Glomerular endothelial cell (primary cell): ENCODE results near the gene TIMMDC1. TPM values are rescaled to one million over a fixed set of nuclear protein-coding genes. Genes with fewer than 3 reads are reported as not detected.
"Not testable (repeated sequence)": the region's sequence is repeated elsewhere in the genome, so short reads cannot be mapped to it uniquely, and the experiment has no call there.

Experiments used
- DNase-seq: peaks from one replicate; pipeline ENCODE4 v3.0.0-alpha.2; 2011; ENCODE audit warnings: low read depth, low spot score; ENCODE audit errors: extremely low read depth
- total RNA-seq: library from RNA; depleted of rRNA; stranded (reverse); fragments of >200 nt; gene quantifications from 2 replicates; pipeline ENCODE4 v1.2.3, GENCODE V29; 2015

The TIMMDC1 gene
- total RNA-seq, 1 donor from 2014 or later = 50.1 TPM

DNA sequence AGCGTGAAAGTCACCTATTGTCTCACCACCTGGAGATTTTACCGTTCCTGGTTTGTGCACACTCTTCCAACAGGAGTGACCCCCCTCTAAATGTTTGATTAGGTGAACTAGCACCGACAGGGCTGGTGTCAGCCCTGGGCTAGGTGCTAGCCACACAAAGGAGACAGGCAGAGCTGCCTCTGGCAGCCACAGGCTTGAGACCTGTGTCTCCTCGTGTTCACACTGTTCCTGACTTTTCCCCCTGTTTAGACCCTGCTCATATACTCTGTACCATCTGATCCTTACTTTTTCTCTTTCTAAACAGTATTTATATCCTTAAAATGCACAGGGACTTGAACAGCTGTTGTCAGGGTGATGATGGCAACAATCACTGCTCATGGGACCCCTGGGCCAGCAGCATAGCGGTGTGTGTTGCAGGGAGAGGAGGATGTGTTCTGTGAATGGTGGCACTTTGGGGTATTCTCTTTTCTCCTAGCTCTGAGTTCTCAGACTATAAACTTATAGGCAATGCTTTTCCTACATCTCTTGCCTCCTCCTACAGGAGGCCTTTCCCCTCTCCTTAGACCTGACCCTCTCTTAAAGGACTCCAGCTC, 55.6 kb downstream of the TIMMDC1 start:
- no peak for DNase-seq

DNA sequence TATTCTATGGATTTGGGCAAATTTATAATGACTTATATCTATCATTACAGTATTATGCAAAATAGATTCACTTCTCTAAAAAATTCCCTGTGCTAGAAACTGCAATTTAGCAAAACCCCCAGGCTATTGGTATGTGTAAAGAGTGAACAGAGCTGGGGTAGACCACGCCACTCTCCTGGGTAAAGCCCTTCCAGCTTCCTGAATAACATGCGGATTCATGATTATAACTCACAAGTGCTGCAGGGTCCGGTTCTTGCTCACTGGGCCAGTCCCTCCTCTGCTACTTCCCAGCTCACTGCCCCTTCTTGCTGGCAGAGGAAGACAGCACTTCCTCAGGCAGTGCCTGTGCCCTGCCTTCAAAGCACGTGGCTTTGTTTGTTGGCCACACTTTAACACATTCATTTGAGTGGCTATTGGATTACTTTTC, 57.0 kb downstream of the TIMMDC1 start:
- DNase-seq = no peak

DNA sequence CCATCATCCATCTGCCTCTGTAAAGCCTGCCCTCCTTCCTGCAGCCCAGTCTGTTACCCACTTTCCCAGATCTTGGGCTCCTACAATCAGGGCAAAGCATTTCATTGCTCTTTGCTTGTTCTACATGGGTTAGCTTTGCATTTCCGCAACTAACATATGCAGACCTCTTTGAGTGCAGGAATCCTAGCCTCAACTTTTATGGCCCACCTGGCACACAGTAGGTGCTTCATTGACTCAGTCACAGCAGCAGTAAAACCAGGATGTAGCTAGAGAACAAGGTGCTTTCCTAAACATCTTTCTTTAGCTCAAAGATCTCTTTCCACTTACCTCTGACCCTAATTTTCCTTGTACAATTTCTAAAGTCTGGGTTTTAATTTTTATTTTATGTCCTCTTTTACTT, 57.6 kb downstream of the TIMMDC1 start:
- no peak for DNase-seq

DNA sequence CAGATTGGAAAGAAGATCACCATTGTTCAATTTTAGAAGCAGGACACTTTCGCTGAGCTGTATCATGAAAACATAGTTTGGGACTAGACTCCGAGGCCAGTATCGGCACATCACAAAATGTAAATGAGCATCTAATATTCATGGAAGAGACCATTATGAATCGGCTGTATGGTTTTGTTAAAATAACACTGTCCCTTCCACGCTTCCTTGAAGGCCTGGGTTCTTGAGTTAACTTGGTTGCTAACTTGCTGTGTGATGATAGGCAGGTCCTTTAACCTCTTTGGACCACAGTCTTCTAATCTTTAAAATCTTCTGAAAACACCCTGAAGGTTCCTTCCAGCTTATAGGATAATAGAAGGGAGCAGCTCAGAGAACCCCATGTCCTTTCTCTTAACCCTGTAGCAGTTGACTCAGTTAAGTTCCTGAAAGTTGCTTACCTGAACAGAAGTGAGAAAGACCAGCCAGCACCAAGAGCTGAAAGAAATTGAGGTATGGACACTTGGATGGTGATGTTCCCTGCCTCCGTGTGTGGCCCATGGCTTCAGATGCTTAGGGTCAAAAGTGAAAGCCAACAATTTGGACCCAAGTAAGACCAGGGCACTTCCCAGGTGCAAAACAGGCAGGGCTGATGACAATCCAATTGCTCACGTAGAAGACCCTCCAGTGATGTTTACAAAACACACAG, 59.0 kb downstream of the TIMMDC1 start:
- no peak for DNase-seq

DNA sequence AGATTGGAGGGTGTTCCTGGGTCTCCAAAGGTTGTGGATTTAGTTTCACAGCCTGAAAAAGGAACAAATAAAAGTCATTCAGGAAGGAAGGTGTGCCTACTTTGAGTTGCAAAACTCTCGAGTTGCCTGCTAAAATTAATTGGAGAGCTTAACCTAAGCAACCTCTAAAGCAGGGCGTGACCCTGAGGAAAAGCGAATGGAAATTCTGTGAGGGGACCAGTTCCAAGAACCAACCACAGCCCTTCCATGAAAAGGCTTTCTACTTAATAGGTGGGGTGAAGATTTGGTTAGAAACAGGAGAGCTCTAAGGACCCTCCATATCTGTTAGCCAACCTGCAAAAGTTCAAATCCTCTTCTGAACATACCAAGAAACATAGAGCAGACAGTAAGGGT, 59.5 kb downstream of the TIMMDC1 start:
- DNase-seq = no peak

DNA sequence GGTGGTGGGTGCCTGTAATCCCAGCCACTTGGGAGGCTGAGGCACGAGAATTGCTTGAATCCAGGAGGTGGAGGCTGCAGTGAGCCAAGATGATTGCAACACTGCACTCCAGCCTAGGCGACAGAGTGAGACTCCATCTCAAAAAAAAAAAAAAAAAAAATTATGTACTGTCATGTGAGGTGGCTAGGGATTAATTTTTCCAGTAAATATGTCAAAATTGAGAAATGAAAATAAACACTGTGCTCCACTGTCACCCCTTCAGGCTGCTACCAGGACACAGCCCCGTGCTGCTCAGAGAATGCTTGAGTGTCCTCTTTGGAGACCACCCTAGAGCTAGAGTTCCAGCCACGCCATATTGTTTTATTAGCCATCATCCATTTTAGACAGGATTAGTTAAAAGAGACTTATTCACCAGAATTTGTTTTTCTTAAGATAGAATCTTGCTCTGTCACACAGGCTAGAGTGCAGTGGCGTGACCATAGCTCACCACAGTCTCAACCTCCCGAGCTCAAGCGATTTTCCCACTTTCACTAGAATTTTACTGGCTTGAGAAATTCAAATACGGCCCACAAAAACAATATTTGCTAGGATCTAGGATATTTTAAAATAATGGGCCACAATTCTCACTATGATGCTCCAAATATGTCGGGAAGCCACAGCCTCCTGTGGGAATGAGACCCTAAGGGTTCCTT, 60.4 kb downstream of the TIMMDC1 start:
- no peak for DNase-seq

DNA sequence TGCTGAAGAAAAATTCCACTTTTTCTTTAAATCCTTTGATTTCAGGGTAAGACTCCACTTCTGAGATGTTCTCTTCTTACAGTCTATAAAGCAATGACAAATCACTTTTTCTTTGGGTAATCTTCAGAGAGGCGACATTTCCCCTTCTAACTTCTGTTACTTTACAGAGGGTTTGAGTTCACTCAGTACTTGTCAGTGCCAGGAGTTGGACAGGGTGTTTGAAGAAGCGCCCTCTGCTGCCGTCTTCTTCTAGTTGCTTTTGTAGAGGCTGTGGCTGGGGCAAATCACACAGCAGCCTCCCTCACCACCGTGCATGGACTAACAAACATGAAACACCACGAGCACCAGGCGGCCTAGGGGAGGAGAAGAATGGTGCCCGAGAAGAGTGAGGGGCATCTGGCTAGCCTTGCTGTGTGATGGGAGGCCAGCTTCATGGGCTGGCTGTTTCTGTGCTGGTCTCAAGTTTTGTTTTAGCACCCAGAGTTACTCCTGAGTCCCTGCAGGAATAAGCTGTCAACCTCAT, 61.2 kb downstream of the TIMMDC1 start, which contains the start of gene CD80:
CD80 (minus strand) TSS at position 174 of the 523 bp plus-strand sequence. CDS start 1,886 bp downstream, outside the sequence.
- DNase-seq = no peak

DNA sequence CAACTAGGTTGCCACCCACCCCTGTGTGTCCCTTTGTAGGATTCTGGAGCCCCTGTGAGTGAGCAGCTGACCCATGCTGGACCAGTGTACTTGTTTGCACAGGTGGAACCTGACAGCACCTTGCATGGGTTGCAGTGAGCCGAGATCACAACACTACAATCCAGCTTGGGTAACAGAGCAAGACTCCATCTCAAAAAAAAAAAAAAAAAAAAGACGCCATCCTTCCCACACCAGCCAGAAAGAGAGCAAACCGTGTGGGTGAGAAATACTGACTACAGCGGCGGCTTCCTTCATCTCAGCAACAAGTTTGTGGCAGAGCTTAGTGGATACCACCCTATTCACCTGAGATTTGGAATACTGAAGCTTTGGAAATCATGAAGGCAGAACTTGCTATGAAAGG, 61.8 kb downstream of the TIMMDC1 start:
- no peak for DNase-seq

DNA sequence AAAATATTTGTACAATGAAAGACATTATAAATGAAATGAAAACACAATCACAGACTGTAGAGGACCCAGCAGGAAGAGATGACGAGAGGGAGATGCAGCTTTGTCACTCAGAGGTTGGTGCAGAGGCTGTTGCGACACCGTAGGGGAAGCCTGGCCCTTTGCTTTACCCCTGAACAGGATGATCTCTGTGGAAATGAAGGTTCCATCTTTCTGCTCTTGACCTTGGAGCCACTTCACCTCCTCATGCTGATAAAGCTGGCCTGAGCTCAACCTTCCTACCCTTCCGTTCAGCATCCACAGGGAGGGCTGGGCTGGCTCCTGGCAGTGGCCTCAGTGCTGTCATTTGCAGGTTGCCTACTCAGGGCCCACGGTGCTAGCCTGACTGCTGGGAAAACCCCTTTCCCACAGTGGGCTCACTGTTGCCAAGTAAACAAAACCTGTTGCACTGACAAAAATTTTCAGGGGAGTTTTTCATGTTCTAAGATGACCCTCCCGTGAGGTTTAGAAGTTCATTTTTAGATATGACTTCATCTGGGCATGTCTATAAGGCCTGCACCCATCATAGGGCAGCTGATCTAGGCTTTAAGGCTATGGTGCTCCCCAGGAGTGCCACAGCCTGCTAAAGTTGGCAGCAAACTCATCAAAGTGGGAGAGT, 64.1 kb downstream of the TIMMDC1 start:
- DNase-seq = no peak

DNA sequence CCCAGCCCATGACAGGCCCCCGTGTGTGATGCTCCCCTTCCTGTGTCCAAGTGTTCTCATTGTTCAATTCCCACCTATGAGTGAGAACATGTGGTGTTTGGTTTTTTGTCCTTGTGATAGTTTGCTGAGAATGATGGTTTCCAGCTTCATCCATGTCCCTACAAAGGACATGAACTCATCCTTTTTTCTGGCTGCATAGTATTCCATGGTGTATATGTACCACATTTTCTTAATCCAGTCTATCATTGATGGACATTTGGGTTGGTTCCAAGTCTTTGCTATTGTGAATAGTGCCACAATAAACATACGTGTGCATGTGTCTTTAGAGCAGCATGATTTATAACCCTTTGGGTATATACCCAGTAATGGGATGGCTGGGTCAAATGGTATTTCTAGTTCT, 65.0 kb downstream of the TIMMDC1 start:
- not testable (repeated sequence) for DNase-seq

DNA sequence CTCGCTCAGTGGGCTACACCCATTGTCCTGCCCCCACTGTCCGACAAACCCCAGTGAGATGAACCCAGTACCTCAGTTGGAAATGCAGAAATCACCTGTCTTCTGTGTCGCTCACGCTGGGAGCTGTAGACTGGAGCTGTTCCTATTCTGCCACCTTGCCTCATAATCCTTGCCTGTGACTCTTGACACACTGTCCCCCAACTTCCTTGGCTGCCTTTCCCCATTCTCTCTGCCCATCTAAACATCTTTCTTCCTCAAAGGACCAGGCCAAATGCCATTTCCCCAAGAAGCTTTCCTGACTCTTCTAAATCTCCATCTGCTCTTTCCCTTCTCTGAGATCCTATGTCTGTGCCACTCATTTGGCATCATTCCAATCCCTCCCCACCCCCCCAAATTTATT, 70.8 kb downstream of the TIMMDC1 start:
- DNase-seq = no peak

DNA sequence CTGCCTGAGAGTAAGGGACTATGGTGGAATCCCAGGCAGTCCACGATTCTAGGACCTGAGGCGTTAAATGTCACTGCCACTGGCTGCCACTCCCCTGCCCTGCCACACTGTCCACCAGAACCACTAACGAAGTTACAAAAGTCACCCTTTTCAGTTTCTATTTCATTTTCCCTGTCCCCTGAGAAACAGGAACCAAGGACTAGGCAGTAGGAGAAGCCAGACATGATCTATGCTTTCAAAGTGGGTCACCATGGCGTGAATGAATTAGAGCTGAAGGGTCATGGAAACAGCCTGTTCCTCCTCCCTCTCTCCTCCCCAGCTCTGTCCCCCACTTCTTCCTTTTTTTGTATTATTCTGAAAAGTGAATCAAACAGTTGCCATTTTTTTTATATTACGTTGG, 71.9 kb downstream of the TIMMDC1 start:
- no peak for DNase-seq

DNA sequence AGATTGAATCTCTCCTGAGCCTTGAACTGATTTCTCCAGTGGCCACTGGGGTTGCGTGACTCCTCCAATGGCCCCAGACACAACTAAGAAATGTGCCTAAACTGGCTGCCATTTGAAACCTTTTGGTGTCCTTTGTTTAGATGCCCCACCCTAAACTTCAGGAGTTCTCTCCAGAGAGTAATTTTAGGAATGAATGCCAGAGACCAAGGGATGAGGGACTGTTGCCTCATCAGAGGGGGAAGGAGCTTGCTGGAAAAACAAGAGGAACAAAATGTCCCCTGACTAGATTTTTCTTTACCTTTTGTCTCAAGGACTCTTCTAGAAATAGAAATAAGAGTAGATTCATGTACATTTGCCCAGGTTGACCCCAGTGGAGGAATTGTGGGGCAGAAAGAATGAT, 72.9 kb downstream of the TIMMDC1 start:
- no peak for DNase-seq

DNA sequence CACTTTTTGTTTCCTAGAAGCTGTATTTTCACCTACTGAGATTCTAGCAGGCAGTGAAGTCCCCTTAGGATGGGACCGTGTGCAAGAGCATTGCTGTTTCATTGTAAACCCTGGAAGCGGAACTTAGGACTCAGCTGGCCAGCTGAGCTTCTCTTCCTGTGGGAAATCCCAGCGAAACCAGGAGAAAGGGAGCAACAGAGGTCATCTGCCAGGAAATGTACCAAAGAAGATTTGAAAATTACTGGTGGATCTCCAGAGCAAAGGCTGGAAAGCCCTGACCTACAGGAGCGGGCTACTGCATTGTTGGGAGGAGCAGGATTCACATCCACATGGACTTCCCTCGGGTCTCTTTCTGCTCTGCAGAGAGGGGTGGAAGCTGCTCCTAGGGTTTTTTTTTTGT, 73.3 kb downstream of the TIMMDC1 start:
- DNase-seq = no peak

Other genes starting within 250 kb of the TIMMDC1 start
- gene ARHGAP31, start 204.2 kb upstream of the TIMMDC1 start, total RNA-seq = 53.9 and 73.3 TPM in 2 replicates
- 28.9 and 31.9 TPM in 2 replicates for gene TMEM39A, start 34.9 kb upstream of the TIMMDC1 start, total RNA-seq
- gene POGLUT1, start 29.6 kb upstream of the TIMMDC1 start, total RNA-seq = 12.3 and 20.4 TPM in 2 replicates
- gene CD80, start 61.1 kb downstream of the TIMMDC1 start, total RNA-seq = not detected in 2 replicates
- gene ADPRH, start 80.9 kb downstream of the TIMMDC1 start, total RNA-seq = 8.9 and 9.9 TPM in 2 replicates
- gene PLA1A, start 99.3 kb downstream of the TIMMDC1 start, total RNA-seq = 2.8 and 7.8 TPM in 2 replicates
- 1.3 and 1.6 TPM in 2 replicates for gene POPDC2, start 162.0 kb downstream of the TIMMDC1 start, total RNA-seq
- gene COX17, start 178.9 kb downstream of the TIMMDC1 start, total RNA-seq = 19.0 and 29.3 TPM in 2 replicates
- gene CFAP91, start 204.5 kb downstream of the TIMMDC1 start, total RNA-seq = 0.10 and 0.70 TPM in 2 replicates